GM19193 (cell line): ENCODE data around the gene PRMT5.

ENCODE experiments used
- POLR2A ChIP-seq: IDR thresholded peaks from 4 replicates; pipeline ENCODE4 v1.6.1; 2011; ENCODE audit not compliant: insufficient read depth, insufficient read length; ENCODE audit errors: extremely low read depth

PRMT5 gene

DNA sequence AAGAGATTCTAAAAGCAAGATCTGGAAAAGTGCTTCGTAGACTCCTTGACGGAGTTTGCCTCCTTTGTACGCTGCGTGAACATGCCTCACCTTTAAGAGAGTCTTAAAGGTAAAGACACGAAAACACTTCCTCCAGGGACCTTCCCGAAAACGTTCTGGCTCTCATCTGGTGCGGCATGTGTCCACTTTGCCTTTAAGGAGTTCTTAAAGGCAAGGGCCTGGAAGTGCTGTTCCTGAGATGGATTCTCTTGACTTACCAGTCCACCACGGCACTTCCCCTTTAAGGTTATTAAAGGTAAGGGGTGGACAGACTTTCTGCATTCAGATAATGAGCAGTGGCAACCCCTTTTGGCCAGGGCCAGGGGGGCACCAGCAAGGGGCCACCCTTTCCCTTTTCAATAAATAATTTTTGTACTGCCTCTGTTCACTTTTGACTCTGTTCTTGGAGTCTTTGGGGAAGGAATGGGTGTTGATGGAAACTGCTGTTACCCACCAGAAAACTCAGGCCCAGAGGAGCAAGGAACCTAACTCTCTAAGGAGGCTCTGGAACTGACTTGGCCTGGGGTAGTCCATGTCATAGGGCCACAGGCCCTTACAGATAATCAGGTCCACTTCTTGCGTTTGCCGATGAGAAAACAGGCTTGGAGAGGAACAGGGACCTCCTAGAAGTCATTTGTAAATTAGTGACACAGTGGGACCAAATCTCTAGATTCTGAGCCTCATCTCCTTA, 41.8 kb downstream of the PRMT5 start:
- no peak for TF ChIP-seq POLR2A

DNA sequence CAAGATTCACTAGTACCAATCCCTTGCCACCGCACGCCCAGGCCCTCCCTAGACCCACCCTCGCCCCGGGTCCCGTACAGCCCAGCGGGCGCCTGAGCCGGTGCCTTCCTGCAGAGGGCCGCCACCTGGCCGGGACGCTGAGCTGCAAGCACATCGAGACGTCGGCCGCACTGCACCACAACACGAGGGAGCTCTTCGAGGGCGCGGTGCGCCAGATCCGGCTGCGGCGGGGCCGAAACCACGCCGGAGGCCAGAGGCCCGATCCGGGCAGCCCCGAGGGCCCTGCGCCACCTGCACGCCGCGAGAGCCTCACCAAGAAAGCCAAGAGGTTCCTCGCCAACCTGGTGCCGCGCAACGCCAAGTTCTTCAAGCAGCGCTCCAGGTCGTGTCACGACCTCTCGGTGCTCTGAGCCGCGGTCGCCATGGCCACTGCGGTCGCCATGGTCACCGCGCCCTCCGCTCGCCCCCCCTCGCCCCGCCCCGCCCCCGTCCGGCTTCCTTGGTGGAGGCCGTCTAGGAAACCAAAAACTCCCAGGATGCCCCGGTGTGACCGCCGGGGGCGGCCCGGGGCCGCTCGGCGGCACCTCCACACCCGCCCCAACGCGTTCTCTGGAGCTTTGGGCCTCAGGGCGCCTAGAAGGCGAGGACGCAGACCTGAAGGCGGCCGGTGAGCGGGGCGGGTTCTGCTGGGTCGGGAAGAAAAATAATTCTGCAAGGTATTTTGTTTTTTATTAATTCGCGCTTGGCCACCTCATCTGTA, 42.5 kb downstream of the PRMT5 start:
- TF ChIP-seq POLR2A = peak; percentile 86

DNA sequence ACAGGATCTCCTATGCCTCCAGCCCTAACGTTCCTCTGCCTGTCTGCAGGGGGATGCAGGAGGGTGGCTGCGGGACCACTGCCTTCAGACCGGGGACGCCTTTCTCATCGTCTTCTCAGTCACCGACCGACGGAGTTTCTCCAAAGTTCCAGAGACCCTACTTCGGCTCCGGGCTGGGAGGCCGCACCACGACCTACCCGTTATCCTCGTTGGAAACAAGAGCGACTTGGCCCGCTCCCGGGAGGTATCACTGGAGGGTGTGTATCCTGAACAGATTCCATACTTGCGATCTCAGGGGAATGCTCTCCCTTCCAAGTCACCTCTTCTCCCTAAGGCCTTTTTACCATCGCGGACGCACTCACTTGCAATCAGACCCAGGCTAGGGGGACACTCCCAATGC, 43.2 kb downstream of the PRMT5 start:
- TF ChIP-seq POLR2A = no peak

DNA sequence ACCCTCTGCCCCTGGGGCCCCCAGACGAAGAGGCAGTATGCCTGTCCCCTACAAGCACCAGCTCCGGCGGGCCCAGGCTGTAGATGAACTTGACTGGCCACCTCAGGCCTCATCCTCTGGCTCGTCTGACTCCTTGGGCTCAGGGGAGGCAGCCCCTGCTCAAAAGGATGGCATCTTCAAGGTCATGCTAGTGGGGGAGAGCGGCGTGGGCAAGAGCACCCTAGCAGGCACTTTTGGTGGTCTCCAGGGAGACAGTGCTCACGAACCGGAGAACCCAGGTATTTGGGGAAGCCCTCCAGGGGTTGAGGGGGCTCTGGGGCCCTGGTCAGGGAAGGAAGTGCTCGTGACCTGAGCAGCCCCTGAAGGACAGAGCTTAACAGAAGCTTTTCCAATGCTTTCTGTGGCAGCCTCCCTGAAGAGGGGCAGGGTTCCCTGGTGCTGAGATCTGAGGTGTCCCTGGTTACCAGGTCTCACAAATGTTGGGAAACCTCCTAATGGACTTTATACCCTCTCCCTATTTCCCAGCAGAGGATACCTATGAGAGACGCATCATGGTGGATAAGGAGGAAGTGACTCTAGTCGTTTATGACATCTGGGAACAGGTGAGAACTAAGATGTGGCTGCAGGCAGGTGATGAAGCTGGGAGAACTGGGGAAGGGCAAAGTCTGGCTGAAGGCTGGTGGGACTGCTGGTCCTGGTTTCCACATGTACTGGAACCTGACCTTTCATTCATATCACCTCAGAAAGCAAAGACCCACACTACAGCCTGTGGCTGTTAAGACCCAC, 44.2 kb downstream of the PRMT5 start:
- TF ChIP-seq POLR2A = no peak

DNA sequence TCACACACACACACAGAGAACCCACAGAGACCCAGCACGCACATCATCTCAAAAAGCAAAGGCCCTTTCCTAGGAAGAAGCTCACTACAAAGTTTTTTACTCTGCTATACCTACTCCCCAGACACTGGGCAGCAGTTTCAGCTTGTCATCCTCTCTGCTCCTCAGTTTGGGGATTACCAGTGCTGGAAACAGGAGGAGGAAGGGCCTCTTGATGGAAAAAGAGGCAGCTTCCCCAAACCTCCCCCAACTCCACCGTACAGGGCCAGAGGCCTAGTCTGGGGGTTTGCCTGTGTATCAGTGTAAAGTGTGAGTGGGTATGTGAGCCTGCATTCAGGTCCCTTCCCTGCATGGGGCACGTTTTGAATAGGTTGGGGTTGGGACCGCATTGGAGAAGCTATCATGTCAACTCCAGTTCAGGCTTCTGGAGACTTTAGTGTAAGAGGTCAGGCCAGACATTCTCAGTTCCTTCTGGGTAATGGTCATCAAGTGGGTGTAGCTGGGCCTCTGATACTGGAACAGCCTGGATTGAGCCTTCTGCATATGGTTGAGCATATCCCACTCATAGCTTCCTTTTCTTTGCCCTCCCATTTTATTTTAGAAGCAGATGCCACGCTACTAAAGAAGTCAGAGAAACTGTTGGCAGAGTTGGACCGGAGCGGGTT, 45.0 kb downstream of the PRMT5 start:
- TF ChIP-seq POLR2A = no peak

DNA sequence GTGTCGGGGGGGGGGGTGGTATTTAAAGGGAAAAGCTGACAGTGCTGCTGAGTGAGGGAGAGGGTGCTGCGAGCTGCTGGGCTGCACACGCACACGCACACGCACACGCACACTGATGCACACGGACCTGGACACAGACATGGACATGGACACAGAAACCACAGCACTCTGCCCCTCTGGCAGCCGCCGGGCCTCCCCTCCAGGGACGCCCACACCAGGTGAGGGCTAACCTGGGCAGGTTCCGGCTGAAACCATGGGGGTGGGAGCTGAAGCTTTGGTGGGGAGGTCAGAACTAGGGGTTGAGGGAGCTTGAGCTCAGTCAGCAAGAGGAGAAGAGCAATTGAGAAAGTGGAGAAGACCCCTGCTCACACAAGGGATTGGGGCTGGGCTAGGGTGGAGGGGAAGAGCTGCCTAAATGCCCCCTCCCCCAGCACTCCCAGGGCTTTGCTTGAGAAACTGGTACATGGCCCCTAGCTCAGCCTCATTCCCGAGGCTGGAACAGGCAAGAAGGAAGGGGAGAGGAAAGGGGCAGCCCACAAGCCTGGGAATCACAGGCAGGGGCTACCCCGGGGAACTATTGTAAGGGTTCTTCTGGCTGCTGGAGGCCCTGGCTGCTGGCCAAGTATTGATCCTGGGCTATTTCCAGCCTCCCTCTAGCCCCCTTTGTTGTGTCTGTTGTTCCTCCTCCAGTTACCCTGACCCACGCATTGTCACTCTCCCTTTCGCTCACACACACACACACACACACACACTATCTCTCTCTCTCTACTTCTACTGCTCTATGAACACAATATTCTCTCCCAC, 45.8 kb downstream of the PRMT5 start, which contains the start of gene REM2:
Gene REM2 (plus strand): TSS at position 50 of the 804 bp plus-strand sequence. CDS start 66 bp downstream, at position 116.
- no peak for TF ChIP-seq POLR2A

DNA sequence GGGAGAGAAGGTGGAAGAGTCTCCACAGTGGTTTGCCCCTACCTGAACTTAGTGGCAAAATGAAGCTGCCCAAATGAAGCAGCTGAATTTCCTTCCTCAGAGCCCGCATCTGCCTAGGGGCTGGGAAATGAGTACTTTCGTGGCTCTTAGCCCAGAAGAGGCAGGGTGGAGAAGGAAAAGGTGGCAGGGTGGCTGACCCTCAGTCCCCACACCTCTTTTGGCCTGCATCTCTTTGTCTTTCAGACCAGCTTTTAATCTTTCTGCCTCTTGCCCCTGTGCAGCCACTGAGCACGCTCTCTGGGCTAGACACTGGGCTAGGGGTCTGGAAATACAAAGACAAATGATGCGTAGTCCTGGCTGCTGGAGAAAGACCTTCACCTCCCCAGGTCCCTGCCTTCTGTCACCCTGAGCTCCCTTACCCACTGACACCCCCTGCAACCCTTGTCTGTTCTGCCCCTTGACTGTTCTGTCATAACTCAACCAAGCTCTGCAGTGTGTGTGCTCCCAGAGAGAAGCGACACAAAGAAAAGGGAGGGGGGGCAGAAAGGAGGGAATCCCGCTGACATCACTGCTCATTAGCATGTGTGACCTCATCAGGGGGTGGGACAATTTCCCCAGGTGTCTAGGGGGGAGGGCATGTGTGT, 46.5 kb downstream of the PRMT5 start:
- no peak for TF ChIP-seq POLR2A

DNA sequence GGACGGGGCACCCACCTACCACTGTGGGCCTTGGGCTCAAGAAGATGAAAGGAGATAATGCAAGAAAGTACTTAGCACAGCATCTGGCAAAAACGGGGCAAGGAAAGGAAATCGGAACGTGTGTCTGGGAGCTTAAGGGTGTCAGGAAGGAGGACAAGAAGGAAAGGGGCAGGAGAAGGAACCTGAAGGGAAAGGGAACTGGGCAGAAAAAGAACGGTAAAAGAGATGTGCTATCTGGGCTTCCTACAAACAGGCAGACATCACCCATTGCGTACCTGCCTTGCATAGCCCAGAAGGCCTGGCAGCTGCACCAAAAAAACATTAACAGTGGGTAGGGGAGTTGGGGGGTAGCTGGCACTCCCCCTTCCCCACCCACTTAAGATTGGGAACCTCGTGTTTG, 47.1 kb downstream of the PRMT5 start:
- TF ChIP-seq POLR2A = peak; percentile 10

DNA sequence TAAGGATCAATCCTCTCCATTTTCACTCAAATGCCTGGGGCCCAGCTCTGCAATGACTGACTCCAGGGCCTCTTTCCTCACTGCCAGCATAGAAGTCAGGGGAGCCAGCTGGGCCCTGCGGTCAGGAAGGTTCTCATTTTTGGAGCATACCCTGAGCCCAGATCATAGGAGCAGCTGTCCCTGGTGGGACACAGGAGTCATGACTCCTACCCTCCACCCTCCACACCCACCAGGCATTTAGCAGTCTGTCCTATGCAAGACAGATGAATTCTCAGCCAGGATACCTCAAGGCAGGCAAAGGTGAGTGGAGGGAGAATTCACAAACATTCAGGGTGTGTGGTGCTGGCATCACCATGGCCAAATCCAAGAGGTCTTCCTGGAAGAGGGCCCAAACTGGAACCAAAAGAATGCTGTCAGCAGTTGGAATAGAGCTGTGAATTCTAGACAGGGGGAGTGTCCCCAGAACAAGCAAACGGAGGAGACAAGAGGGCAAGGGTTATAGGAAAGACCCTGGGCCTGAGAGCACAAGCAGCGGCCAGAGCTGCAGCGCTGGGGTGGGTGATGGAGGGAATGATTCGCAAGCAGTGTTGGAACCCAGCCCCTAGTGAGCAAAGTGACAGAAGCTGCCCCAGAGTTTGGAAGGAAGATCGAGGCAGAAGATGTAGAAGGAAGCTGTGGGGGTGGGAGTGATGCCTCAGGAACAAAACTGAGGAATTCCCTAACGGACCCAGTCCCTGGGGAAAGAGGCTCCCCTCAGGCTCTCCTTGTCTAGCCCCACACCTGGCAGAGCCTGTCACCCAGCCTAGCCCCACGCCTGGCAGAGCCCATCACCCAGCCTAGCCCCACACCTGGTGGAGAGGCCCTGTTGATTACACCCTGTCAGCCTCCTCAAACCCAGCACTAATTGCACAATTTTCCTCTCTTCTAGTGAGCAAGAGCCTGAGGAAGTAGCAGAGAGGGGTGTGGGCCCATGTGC, 50.6 kb downstream of the PRMT5 start:
- no peak for TF ChIP-seq POLR2A

DNA sequence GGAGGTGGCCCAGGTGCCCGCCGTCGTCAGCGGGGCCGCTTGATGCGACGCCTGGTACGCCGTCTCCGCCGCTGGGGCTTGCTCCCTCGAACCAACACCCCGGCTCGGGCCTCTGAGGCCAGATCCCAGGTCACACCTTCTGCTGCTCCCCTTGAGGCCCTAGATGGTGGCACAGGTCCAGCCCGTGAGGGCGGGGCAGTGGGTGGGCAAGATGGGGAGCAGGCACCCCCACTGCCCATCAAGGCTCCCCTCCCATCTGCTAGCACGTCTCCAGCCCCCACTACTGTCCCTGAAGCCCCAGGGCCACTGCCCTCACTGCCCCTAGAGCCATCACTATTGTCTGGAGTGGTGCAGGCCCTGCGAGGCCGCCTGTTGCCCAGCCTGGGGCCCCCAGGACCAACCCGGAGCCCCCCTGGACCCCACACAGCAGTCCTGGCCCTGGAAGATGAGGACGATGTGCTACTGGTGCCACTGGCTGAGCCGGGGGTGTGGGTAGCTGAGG, 52.1 kb downstream of the PRMT5 start:
- TF ChIP-seq POLR2A = no peak

DNA sequence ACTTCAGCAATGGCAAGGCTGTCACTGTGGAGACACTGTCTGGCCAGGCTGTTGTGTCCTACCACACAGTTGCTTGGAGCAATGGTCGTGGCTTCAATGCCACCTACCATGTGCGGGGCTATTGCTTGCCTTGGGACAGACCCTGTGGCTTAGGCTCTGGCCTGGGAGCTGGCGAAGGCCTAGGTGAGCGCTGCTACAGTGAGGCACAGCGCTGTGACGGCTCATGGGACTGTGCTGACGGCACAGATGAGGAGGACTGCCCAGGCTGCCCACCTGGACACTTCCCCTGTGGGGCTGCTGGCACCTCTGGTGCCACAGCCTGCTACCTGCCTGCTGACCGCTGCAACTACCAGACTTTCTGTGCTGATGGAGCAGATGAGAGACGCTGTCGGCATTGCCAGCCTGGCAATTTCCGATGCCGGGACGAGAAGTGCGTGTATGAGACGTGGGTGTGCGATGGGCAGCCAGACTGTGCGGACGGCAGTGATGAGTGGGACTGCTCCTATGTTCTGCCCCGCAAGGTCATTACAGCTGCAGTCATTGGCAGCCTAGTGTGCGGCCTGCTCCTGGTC, 53.3 kb downstream of the PRMT5 start:
- TF ChIP-seq POLR2A = no peak
